LNCAP (cell line): ENCODE results near the gene KAZN.

Source experiments
- CTCF ChIP-seq: fragments of 450-650 bp; IDR thresholded peaks from 2 replicates; pipeline ENCODE4 v1.5.1; 2017; ENCODE audit warnings: mild to moderate bottlenecking

The KAZN gene

GRCh38 chr1:14977338-14977931 lies 378.9 kb downstream of the KAZN start:
- TF ChIP-seq CTCF = no peak

- no peak for TF ChIP-seq CTCF
These were observed 382.2 kb downstream of the KAZN start for GRCh38 chr1:14980621-14981218.

GRCh38 chr1:14982029-14982428 lies 383.5 kb downstream of the KAZN start:
- TF ChIP-seq CTCF = no peak

GRCh38 chr1:14983277-14983676 lies 384.8 kb downstream of the KAZN start:
- no peak for TF ChIP-seq CTCF

- no peak for TF ChIP-seq CTCF
These were observed 387.7 kb downstream of the KAZN start for GRCh38 chr1:14986168-14986567.

GRCh38 chr1:14987829-14988603 lies 389.5 kb downstream of the KAZN start:
- TF ChIP-seq CTCF = no peak

GRCh38 chr1:14988636-14989035 lies 390.2 kb downstream of the KAZN start:
- TF ChIP-seq CTCF = no peak
